Activated CD8-positive, alpha-beta memory T cell treated with anti-CD3 and anti-CD28 coated beads, Interleukin-2, amount 50 U/mL, for 1 hour (primary cell): Measurements from ENCODE around the gene LNP1.
"Not testable (repeated sequence)": the region's sequence is repeated elsewhere in the genome, so short reads cannot be mapped to it uniquely, and the experiment has no call there.

Source experiments
- DNase-seq: peaks from one replicate; pipeline ENCODE4 v3.0.0-alpha.2; 2020; ENCODE audit errors: extremely low read depth

LNP1 gene

GRCh38 chr3:100429187-100429716 lies 27.9 kb downstream of the LNP1 start:
- DNase-seq = no peak

GRCh38 chr3:100436951-100437350 lies 35.6 kb downstream of the LNP1 start:
- DNase-seq = no peak

GRCh38 chr3:100437721-100438622 lies 36.6 kb downstream of the LNP1 start:
- no peak for DNase-seq

GRCh38 chr3:100438623-100438974 lies 37.3 kb downstream of the LNP1 start:
- no peak for DNase-seq

- DNase-seq = no peak
Observed at GRCh38 chr3:100440895-100441294, 39.6 kb downstream of the LNP1 start.

- no peak for DNase-seq
Observed at GRCh38 chr3:100443690-100444089, 42.4 kb downstream of the LNP1 start.

GRCh38 chr3:100447067-100447466 lies 45.7 kb downstream of the LNP1 start:
- not testable (repeated sequence) for DNase-seq

GRCh38 chr3:100448079-100448478 lies 46.7 kb downstream of the LNP1 start:
- no peak for DNase-seq

- DNase-seq = no peak
Observed at GRCh38 chr3:100449214-100449613, 47.9 kb downstream of the LNP1 start.

- no peak for DNase-seq
Observed at GRCh38 chr3:100454677-100455076, 53.3 kb downstream of the LNP1 start.

- DNase-seq = no peak
Observed at GRCh38 chr3:100455841-100456550, 54.7 kb downstream of the LNP1 start.

- DNase-seq = no peak
Observed at GRCh38 chr3:100456745-100457144, 55.4 kb downstream of the LNP1 start.

GRCh38 chr3:100457811-100458210 lies 56.5 kb downstream of the LNP1 start:
- DNase-seq = no peak

GRCh38 chr3:100458814-100459213 lies 57.5 kb downstream of the LNP1 start:
- DNase-seq = no peak

- DNase-seq = no peak
Observed at GRCh38 chr3:100463002-100463401, 61.7 kb downstream of the LNP1 start.

GRCh38 chr3:100463646-100464155 lies 62.4 kb downstream of the LNP1 start:
- no peak for DNase-seq

- DNase-seq = no peak
Observed at GRCh38 chr3:100465892-100466777, 64.8 kb downstream of the LNP1 start.

GRCh38 chr3:100467133-100467532 lies 65.8 kb downstream of the LNP1 start:
- no peak for DNase-seq

GRCh38 chr3:100468676-100469075 lies 67.3 kb downstream of the LNP1 start:
- DNase-seq = no peak

GRCh38 chr3:100470951-100471350 lies 69.6 kb downstream of the LNP1 start:
- DNase-seq = no peak

GRCh38 chr3:100471444-100471843 lies 70.1 kb downstream of the LNP1 start:
- no peak for DNase-seq
